WERI-Rb-1 (cell line): ENCODE data around the gene CRYBB1.

ENCODE experiments used
- DNase-seq: peaks from one replicate; pipeline ENCODE4 v3.0.0-alpha.2; 2020
- H3K27ac ChIP-seq: fragments of 250-450 bp; sonication (Bioruptor Pico); 2 replicates; pipeline ENCODE4 v1.5.1; 2020; ENCODE audit warnings: mild to moderate bottlenecking, moderate library complexity
- H3K27me3 ChIP-seq: fragments of 250-450 bp; sonication (Bioruptor Pico); 2 replicates; pipeline ENCODE4 v1.5.1; 2021; ENCODE audit warnings: mild to moderate bottlenecking, low read depth, moderate library complexity; ENCODE audit not compliant: insufficient read depth, severe bottlenecking
- H3K36me3 ChIP-seq: fragments of 250-450 bp; sonication (Bioruptor Pico); 2 replicates; pipeline ENCODE4 v1.5.1; 2020; ENCODE audit warnings: mild to moderate bottlenecking, moderate library complexity
- H3K4me3 ChIP-seq: 2 replicates; pipeline ENCODE4 v1.5.1; 2011; ENCODE audit warnings: low read depth, mild to moderate bottlenecking, control low read depth, low read length
- H3K9me3 ChIP-seq: fragments of 250-450 bp; sonication (Bioruptor Pico); 2 replicates; pipeline ENCODE4 v1.5.1; 2021; ENCODE audit warnings: mild to moderate bottlenecking, moderate library complexity; ENCODE audit not compliant: severe bottlenecking
- TF ChIP-seq, protein P1 (sequence below): IDR thresholded peaks from 2 replicates; pipeline ENCODE4 v1.5.1; 2011; ENCODE audit warnings: low read depth, mild to moderate bottlenecking, control low read depth, inconsistent platforms, low read length

The CRYBB1 gene

DNA sequence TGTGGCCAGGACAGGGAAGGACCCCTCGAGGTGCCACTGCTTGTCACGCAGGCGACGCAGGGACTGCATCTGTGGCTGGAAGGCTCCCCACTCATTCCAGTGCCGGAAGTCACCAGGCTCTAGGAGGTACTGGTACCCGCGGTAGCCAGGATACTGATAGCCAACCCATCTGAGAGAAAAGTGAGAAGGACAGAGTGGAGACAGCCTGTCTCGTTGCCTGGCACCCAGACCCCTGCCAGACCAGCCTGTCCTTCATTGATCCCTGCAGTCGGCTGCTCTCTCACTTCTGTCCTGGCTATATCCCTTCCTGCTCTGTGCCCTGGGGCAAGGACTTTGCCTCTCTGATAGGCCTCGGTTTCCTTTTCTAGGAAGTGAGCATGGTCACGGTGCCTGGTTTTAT lies 18.3 kb downstream of the CRYBB1 start:
- H3K27ac ChIP-seq, result no peak overlapping the region
- DNase-seq, result no peak
- TF ChIP-seq, protein P1, sequence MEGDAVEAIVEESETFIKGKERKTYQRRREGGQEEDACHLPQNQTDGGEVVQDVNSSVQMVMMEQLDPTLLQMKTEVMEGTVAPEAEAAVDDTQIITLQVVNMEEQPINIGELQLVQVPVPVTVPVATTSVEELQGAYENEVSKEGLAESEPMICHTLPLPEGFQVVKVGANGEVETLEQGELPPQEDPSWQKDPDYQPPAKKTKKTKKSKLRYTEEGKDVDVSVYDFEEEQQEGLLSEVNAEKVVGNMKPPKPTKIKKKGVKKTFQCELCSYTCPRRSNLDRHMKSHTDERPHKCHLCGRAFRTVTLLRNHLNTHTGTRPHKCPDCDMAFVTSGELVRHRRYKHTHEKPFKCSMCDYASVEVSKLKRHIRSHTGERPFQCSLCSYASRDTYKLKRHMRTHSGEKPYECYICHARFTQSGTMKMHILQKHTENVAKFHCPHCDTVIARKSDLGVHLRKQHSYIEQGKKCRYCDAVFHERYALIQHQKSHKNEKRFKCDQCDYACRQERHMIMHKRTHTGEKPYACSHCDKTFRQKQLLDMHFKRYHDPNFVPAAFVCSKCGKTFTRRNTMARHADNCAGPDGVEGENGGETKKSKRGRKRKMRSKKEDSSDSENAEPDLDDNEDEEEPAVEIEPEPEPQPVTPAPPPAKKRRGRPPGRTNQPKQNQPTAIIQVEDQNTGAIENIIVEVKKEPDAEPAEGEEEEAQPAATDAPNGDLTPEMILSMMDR, result no peak
- H3K9me3 ChIP-seq, result no peaks in the 10 kb centered on the region
- H3K27me3 ChIP-seq, result no peaks in the 10 kb centered on the region
- no peaks in the 10 kb centered on the region for H3K36me3 ChIP-seq
- H3K4me3 ChIP-seq, result no peak overlapping the region

DNA sequence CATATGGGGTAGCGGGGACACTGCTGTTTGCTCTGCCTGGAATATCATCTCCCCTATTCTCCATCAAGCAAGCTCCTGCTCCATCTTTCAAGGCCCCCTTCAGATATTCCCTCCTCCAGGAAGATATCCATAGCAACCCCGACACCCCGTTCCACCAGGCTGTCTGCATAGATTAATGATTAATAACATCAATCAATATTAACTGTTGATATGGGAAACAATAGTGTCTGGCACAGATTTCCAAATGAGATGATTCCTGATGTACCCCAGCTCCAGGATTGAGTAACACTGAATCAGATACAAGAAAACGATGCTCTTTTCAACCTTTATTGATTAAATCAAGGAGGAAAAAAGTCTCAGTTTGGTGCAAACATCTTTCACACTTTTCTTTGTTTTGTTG lies 20.3 kb downstream of the CRYBB1 start:
- Histone ChIP-seq H3K4me3 (no peak overlapping the region), H3K27me3 (no peaks in the 10 kb centered on the region), H3K9me3 (no peaks in the 10 kb centered on the region), H3K27ac (no peak overlapping the region), H3K36me3 (no peaks in the 10 kb centered on the region)
- DNase-seq, result no peak
- TF ChIP-seq, protein P1, result no peak

DNA sequence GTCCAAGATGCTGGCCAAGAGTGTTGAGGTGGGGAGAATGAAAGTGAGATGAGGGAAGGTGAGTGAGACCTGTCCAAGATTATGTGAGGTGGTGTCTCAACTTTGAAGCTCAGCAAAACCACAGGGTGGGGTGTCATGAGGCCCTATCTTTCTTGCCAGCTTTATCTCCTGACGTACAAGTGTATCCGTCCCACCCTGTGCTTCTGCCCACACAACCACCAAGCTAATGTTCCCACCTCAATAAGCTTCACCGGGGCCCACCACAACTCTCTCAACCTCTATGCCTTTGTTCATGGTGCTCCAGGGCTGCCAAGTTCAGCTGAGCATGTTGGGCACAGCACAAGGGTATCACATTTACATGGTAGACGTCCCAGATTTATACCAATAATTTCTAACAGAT lies 20.8 kb downstream of the CRYBB1 start:
- TF ChIP-seq, protein P1, result no peak

DNA sequence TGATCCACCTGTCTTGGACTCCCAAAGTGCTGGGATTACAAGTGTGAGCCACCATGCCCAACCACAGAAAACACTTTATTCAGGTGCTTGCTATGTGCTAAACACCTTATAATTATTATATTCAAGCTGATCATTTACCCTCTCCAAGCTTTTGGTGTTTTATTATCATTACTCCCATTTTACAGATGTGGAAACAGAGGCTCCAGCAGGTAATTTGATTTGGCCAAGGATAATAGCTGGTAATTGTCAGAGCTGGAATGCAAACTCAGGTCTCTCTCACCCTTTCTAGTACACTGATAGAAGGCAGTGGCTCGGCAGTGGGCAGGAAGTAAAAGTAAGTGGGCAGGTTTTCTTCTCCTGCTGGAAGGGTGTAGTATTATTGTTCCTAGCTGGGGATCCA lies 24.1 kb downstream of the CRYBB1 start:
- no peak overlapping the region for H3K27ac ChIP-seq
- no peak for DNase-seq
- no peaks in the 10 kb centered on the region for H3K36me3 ChIP-seq

More for the DNA sequence above, 20.8 kb downstream of the CRYBB1 start:
- Histone ChIP-seq H3K36me3 (no peaks in the 10 kb centered on the region), H3K27me3 (no peaks in the 10 kb centered on the region), H3K4me3 (no peak overlapping the region), H3K9me3 (no peaks in the 10 kb centered on the region), H3K27ac (no peak overlapping the region)
- DNase-seq, result no peak

DNA sequence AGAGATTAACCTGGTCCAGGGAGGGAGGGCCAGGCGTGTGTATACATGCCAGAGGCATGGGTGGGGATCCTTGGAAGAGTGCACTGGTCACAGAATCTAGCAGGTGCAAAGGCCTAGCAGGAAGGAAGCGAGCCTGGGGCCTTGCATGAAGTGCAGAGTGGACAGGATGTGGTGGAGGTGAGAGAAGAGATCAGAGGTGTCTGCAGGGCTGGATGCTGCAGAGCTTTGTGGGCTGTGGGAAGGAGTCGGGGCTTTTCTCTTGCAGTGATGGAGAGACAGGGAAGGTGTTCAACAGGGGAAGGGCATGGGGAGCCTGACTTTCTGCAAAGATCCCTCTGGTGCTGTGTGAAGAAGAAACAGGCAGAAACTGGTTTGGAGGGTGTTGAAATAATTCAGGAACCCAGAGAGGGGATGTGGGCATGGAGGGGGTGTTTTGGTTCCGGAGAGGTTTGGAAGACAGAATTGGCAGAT lies 25.4 kb downstream of the CRYBB1 start:
- Histone ChIP-seq H3K27ac (no peak overlapping the region), H3K27me3 (no peaks in the 10 kb centered on the region), H3K4me3 (no peak overlapping the region), H3K9me3 (peaks cover 5% of the 10 kb centered on the region), H3K36me3 (no peaks in the 10 kb centered on the region)
- TF ChIP-seq, protein P1, result no peak
- DNase-seq, result no peak

More for the DNA sequence above, 24.1 kb downstream of the CRYBB1 start:
- H3K4me3 ChIP-seq, result no peak overlapping the region
- H3K27me3 ChIP-seq, result no peaks in the 10 kb centered on the region
- H3K9me3 ChIP-seq, result no peaks in the 10 kb centered on the region
- TF ChIP-seq, protein P1, result no peak
